GM19193 (cell line): ENCODE results near the gene HYDIN.

Source experiments
- POLR2A ChIP-seq: IDR thresholded peaks from 4 replicates; pipeline ENCODE4 v1.6.1; 2011; ENCODE audit not compliant: insufficient read depth, insufficient read length; ENCODE audit errors: extremely low read depth

Gene HYDIN

DNA sequence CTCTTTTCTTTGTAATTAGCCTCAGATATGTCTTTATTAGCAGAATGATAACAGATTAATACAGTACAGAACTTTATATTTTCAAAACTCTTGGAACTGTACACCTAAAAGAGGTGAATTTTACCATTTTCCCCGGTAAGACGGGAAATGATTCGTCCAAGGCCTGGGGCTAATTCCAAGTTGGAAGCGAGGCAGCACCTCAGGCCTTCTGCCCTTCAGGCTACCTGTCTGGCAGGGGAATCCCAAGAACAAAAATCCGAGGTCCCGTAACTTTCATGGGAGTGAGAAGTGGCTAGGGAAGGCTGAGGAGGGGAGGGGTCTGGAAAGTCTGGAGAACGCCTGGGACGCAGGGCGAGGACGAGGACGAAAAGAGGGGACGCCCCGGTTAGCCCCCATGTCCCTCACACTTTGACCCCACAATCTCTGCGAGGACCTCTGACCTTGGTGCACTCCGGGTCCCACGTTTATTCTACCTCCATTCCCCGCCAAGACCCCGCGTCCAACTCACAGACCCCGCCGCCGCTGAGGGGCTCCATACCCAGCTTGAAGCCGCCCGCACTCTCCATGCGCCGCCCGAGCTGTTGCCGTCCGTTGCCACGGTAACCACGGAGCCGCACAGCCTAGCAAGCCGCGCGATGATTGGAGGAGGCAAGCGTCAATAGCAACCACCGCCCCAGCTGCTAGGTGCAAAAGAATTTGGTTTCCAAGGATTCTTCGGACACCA lies at the start of gene HYDIN:
HYDIN (minus strand) TSS at position 601 of the 724 bp plus-strand sequence. CDS start 43,827 bp downstream, outside the sequence.
- TF ChIP-seq POLR2A, result no peak

DNA sequence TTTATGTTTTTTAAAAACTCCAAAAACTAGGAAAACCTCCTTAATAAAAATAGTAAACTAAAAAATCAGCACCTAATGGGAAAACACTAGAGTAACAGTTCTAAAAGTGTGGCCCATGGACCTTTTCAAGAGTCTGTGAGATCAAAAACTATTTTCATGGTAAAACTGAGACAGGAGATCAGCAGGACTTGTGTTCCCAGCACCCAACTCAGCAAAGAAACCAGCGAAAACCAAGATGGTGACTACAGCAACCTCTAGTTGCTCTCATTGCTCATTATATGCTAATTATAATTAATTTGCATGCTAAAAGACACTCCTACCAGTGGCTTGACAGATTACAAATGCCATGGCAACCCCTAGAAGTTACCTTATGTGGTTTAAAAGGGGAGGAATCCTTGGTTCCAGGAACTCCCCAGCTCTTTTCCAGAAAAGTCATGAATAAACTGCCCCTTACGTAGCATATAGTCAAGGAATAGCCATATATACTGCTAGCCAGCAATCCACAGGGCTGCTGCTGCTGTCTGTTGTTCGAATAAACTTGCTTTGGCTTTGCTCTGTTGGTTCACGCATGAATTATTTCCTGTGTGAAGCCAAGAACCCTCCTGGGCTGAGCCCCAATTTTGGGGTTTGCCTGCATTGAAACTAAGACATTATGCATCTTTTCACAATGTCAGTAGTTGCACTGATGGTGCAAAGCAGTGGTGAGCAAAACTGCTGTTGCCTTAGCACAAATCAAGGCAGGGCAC lies 46.2 kb upstream of the HYDIN start:
- no peak for TF ChIP-seq POLR2A

DNA sequence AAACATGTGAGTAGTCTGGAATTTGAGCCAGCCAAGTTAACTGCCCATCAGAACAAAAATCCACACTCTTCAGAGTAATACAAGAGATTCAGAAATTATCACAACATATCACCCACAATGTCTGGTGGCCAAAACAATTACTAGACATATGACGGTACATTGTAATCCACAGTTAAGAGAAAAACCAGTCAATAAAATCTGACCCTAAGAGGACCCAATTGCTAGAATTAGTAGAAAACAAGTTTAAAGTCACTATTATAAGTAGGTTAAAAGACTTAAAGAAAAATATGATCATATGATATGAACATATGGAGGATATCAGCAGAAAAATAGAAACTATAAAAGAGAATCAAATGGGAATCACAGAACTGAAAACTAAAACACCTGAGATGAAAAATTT lies 42.9 kb upstream of the HYDIN start:
- TF ChIP-seq POLR2A, result no peak

DNA sequence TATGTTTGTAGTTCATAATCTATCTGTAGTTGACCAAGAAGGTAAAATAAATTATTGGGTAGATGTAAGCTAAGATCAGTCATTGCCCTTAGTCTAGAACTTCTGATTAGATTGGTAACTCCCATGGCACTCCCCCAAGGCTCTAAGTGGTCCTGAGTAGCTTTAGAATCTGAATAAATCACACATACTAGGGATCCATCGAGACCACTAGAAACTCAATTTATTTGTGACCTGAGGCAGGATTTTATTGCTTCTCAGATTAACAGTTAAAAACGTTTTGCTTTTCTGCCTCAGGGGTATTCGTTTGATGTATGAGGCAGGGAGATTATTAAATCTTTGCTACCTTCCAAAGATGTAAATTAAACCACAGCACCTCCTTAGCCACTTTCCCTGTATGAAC lies 33.8 kb upstream of the HYDIN start:
- no peak for TF ChIP-seq POLR2A

DNA sequence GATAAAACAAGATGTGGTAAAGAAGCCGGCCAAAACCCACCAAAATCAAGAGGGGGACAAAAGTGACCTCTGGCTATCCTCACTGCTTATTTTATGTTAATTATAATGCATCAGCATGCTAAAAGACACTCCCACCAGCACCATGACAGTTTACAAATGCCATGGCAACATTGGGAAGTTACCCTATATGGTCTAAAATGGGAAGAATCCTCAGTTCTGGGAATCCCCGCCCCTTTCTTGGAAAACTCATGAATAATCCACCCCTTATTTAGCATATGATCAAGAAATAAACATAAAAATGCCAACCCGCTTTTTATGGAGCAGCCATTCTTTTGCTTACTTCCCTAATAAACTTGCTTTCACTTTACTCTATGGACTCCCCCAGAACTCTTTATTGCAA lies 33.1 kb upstream of the HYDIN start:
- TF ChIP-seq POLR2A, result no peak

DNA sequence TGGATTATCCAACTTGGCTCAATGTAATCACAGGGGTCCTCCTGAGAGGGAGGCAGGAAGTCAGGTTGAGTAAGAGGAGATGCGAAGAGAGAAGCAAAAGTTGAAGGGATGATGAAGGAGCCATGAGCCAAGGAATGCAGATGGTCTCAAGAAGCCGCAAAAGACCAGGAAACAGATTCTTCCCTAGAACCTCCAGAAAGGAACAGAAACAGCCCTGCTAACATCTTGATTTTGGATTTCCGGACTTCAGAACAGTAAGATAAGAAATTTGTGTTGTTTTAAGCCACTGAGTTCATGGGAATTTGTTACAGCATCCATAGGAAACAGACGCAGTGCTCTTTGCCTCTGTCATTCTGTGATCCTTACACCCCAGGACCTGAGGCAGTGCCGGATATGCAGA lies 31.9 kb upstream of the HYDIN start:
- TF ChIP-seq POLR2A, result no peak

DNA sequence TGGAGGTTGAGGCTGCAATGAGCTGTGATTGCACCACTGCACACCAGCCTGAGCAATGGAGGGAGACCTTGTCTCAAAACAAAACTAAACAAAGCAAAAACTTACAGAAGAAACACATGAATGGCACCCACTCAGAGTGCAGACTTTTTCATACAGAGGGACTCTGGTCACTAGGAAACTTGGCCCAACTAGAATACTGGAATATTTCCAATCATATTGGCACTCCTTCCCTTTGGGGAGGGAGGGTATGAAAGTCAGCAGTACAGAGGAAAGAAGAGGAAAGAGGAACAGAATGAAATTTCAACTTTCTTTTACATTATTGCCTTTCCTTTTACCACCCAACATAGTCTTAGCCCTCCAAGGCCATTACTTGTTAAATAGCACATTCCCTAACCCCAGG lies 30.5 kb upstream of the HYDIN start:
- no peak for TF ChIP-seq POLR2A

DNA sequence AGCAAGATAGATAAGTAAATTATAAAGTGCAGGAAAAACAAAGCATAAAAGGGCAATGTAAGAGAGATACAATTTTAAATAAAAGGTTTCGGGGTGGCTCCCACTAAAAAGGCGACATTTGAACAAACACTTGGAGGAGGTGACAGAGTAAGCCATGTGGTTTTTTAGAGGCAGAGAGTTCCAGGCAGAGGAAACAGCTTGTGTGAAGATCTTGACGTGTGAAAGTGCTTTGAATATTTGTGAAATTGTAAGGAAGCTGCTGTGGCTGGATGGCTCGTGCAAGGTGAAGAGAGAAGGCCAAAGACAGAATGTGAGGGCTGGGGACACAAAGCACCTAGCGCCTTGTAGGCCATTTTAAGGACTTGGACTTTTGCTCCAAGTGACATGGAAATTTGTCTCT lies 28.6 kb upstream of the HYDIN start:
- no peak for TF ChIP-seq POLR2A

DNA sequence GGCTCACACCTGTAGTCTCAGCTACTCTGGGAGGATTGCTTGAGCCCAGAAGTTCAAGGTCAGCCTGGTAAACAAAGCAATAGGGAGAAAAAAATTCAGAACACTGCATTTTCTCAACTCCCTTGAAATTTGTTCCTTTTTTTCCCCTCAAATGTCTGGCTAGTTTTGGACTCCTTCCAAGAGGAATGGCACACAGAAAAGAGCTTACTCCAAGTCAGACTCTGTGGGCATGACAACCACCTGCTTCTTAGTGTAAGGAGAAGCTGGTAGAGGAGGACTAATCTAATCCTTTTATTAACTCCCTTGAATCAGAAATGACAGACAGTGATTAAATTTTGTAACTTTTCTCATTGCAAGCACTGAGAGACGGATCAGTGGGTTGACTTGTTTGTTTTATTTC lies 27.9 kb upstream of the HYDIN start:
- TF ChIP-seq POLR2A, result no peak

DNA sequence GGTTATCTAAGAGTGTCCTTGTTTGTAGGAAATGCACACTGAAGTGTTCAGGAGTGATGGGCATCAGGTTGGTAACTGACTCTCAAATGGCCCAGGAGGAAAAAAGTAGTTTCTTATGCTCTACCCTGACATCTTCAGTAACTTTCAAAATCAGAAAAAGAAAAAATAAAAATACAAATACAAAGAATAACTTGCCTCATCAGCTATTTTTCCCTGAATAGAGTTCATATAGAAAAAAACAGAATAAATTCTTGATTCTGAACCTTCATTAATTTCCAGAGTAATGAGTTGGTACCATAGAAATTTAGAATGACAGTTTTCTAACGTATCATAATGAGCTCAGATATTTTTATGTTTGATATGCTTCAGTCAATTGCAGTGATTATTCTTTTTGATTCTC lies 27.2 kb upstream of the HYDIN start:
- no peak for TF ChIP-seq POLR2A

DNA sequence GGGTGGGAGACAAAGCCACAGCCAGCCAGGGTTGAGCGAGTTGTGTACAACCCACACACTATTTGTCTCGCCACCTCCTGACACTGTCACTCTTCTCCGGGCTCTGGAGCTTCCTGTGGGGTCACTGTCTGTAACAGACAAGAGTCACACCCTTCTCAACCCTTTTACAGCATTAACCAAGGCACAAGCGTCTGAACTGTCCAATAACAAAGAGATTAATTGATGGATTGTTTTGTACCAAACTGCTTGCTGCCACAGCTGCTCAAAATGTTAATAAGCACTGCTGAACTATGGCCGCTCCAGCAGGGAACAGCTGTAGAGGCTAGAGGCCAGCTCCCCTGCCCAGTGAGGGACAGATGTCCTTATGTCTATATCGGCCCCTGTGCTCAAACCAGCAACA lies 25.2 kb upstream of the HYDIN start:
- no peak for TF ChIP-seq POLR2A

DNA sequence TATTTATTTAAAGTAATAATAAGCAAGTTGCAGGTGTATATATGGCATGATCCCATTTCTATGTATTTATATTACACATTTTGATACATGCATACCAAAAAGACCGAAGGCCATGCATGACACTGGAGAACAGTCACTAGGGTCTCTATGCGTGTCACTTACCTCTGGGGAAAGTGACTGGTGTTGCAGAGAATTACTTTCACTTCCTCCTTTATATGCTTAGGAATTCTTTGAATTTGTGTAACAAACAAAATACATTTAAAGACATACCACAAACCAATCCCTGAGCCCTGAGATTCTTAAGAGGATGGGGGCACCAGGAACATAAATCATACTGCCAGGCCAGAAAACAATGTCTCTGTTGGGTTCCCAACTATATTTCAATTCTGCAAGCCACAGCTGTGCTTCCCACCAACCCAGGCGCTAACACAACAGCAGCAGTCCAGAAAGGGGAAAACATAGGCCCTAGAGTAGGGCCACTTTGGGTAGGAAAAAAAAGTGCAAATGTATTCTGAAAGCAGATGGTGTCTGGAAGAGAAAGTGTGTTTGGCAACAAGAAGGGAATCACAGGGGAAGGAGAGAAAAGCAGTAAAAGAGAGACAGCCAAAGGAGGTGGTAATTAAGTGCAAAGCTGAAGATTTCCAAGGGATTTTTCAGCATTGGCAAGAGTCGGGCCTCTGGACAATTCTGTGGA lies 24.5 kb upstream of the HYDIN start:
- no peak for TF ChIP-seq POLR2A

DNA sequence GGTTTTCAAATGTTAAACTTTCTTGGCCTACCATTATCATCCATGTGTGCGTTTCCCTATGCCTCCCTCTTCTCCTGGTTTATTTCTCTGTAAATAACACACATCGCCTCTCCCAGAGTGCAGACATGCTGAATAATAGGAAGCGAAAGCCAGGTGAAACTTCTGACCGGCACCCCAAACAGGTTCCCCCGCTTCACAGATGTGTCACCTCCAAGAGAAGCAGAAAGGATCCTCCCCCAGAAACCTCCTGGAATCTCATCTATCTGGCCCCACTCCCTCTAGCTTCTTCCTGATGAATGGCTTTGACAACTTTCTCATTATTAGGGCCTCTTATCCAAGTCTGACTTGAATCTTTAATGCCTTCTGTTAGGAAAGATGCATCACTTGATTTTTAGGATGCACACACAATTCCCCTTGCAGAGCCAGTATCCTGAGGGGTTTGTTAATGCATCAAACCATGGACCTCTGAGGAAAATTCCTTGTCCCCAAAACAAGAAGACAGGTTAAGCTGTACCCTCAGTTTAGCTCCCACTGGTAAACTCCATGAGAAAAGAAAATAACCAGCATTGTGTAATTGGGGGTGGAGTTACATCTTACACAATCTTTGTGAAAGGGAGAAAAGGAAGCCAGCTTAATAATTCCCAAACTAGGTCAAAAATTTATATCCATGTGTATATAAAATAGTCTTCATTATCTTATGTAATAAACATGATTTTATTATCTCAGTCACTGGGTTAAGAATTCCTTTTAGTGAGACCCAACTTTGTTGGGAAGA lies 20.1 kb upstream of the HYDIN start:
- no peak for TF ChIP-seq POLR2A

DNA sequence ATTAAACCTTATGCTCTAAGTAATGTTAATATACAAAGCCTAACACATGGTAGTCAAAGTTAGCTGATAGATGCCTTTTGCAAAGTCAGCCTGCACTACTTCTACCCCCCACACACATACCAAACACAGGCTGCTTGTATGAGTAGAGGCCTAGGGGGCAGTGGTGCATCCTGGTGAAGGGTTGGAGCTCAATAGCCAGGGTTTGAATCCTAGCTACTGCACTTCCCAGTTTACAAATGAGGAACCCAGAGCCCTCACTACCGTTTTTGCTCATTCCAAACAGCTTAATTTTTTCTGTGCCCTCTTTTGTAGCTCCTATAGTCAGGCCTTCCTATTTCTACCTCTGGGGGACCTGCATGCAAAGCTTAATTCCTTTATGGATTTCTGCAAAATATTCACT lies 18.9 kb upstream of the HYDIN start:
- TF ChIP-seq POLR2A, result no peak

DNA sequence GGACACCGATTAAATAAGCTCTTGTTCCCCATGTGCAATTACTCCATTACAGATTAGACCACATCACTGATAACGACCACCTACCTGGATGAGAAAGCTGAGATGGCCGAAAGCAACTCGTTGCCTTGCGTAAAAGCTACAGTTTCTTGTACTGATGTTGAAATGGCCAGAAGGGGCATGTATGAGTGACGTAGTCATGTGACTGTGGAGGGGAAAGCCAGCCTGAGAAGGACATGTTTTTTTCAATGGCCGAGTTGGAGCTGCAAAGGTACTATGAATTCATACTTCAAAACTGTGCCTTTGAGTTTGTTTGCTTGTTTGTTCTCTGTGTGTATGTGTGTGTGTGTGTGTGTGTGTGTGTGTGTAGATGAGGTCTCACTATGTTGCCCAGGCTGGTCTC lies 17.0 kb upstream of the HYDIN start:
- TF ChIP-seq POLR2A, result no peak
